GM19035 (cell line): Measurements from ENCODE around the gene ZFTA.
"Not testable (repeated sequence)": the region's sequence is repeated elsewhere in the genome, so short reads cannot be mapped to it uniquely, and the experiment has no call there.

Source experiments
- ATAC-seq: cut with Tn5 transposase; IDR thresholded peaks from one replicate; pipeline ENCODE4 v1.9.1; 2021; ENCODE audit not compliant: unreplicated experiment

ZFTA gene

DNA sequence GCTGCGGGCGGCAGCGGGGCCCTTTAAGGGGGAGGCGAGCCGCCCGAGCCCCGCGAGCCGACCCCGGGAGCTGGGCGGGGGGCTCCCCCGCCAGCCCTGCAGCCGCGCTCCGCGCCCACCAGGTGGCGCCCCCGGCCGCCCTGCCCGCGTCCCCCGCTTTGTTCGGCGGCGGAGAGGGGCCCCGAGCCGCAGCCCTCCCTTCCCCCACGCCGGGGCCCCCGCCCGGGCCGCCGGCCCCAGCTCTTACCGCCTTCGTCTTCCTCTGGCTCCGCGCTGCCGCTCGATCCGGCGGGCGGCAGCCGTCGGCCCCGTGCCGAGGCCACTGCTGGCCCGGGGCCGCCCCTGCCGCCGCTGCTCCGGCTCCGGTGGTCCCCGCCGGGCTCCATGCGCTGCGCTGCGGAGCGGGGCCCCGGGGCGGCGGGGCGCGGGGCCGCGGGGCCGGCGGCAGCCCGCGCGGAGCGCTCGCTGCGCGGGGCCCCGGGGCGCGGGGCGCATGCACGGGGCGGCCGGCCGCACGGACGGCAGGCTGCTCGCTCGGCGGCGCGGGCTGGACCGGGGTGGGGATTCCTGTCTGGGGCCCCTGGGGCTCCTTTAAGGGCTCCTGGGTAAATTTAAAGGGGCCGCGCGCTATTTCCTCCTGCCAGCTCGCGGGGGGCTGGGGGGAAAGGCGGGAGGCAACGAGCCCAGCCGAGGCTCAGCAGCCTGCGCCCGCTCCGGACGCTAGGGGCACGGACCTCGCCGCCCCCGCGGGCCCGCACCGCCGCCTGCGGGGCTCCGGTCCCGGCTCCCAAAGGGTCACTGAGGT is at the start of gene ZFTA:
ZFTA (minus strand) TSS at position 539 of the 805 bp plus-strand sequence; CDS start at position 386, 153 bp downstream.
- ATAC-seq, result peak; percentile 52

DNA sequence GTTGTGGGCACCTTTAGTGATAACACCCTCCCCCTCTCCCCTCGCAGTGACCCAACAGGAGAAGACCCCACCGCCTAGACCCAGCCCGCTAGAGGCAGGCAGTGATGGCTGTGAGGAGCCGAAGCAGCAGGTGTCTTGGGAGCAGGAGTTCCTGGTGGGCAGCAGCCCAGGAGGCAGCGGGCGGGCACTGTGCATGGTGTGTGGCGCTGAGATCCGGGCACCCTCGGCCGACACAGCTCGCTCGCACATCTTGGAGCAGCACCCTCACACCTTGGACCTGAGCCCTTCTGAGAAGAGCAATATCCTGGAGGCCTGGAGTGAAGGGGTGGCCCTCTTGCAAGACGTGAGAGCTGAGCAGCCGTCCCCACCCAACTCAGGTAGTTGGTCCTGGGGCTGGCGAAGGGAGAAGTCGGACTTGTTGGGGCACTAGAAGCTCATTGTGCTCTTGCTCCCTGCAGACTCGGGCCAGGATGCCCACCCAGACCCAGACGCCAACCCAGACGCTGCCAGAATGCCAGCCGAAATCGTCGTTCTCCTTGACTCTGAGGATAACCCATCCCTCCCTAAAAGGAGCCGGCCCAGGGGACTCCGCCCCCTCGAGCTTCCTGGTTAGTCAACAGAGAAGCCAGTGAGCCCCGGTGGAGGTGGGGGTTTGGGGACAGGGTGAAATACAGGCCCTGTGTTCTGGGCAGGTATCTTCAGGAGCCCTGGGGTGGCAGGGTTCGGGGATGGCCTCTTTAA is 49.4 kb upstream of the ZFTA start:
- no peak for ATAC-seq

DNA sequence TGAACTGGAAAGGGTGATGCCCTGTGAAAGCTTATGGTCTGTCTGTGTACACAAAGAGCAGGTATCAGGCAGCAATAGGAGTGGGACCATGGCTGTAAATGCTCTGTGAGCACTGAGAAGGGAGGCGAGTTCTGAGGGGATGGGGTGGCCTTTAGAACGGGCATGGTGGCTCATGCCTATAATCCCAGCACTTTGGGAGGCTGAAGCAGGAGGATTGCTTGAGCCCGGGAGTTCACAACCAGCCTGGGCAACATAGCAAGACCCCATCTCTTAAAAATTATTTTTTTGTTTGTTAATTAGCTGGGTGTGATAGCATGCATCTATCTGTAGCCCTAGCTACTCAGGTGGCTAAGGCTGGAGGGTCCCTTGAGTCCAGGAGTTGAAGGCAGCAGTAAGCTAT is 48.2 kb upstream of the ZFTA start:
- ATAC-seq, result no peak

DNA sequence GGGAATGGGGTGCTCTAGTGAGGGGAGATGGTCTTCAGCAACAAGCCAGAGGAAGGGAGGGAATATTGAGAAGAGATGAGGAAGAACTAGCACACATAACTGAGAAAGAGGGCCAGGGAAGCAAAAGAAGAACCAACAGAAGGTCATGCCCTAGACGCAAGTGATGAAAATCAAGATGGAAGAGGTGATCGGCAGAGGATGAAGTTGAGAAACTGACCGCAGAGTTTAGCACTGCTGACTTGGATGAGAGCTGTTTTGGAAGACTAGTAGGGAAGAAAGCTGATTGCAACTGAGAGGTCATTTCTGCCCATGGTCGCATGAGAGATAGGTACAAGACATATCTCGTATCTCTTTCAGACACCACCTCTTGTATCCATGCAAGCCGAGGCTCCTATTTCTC is 47.6 kb upstream of the ZFTA start:
- no peak for ATAC-seq

DNA sequence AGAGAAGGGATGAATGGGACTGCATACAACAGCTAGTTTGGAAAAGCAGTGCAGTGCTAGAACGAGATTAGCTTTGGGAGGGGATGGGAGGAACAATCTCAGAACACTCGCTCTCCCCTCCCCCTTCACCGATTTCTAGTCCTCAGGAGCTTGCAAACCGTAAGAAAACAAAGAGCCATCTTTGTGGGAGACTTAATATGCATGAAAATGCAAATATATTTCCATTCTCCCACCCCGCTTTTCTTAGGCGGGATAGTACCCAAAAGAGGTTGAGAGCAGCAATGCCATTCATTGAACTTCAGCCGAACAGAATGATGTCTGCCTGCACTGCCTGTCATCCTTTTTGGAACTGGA is 45.8 kb upstream of the ZFTA start:
- ATAC-seq, result no peak

DNA sequence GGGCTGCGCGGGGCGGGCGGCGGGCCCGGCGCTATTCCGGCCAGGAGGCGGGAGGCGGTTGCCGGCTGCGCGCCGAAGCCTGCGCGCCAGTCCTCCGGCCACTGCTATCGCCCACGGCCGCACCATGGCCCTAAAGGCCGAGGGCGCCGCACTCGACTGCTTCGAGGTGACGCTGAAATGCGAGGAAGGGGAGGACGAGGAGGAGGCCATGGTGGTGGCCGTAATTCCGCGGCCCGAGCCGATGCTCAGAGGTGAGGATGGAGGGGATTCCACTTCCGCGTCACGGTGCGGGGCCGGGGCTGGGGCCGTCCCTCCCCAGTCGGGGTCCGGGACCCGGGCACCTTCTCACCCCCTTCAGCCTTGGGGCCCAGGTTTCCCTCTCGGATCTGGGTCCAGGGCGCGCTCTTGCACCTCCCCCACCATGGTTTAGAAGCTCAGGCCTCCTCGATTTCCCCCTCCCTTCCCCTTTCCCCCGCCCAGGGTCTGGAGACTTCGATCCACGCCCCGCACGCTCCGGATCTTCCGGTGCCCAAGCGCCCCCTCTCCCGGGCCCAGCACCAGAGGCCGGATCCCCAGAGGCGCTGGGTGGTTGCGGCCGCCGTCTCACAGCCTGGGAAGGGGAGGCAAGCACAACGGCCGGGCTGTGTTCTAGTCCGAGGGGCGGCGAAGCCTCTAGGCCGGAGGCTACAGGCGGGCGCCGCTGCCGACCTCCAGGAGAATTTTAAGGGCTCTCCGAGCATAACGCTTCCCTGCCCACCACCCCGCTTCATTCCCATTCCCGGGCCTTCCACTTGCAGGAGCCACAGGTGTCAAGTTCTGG is 45.2 kb upstream of the ZFTA start:
- peak; percentile 41 for ATAC-seq

DNA sequence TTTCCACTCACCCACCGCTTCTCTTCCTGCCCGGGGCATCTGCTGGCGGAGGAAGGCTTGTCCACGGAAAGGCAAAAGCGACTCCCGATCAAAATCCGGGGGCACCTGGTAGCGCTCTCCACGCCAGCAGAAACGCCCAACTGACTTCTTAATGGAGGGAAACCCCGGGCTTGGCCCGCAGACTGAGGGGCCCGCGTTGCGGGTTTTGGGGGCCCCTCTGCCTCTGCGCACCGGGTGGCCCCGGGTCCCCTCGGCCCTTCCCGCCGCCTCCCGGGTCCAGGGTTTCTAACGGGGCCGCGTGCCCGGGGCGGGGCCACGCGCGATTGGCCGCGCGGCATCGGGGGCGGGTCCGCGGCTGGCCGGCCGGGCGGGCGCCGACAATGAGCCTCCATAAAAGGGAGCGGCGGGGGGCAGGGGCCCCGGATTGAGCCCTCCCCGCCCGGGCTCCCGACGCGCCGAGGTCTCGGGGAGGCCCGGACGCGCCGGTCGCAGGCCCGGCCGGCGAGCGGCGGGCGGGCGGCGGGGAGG is 44.5 kb upstream of the ZFTA start, which contains the start of gene SPINDOC:
SPINDOC (plus strand) TSS at position 422 of the 528 bp plus-strand sequence. CDS start 231 bp downstream, outside the sequence.
- peak; percentile 73 for ATAC-seq

DNA sequence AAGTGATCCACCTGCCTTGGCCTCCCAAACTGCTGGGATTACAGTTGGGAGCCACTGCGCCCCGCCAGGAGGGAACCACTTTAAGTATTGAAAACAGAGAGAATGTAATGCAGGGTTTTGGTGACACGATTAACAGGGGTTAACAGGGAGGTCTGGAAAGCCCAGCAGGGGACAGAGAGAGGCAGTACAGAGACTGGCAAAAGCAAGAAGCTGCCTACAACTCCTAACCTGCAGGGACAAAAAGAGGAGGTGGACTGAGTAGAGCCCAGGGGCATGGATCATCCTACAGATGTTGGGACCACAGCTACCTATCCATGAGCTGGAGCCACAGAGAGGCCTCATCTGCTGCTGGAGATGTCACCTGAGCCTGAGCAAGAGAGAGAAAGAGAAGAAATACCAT is 42.9 kb upstream of the ZFTA start:
- no peak for ATAC-seq

DNA sequence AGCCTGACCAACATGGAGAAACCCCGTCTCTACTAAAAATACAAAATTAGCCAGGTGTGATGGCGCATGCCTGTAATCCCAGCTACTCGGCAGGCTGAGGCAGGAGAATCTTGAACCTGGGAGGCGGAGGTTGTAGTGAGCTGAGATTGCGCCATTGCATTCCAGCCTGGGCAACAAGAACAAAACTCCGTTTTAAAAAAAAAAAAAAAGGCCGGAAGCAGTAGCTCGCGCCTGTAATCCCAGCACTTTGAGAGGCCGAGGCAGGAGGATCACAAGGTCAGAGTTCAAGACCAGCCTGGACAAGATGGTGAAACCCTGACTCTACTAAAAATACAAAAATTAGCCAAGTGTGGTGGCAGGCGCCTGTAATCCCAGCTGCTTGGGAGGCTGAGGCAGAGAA is 41.8 kb upstream of the ZFTA start:
- ATAC-seq, result not testable (repeated sequence)

DNA sequence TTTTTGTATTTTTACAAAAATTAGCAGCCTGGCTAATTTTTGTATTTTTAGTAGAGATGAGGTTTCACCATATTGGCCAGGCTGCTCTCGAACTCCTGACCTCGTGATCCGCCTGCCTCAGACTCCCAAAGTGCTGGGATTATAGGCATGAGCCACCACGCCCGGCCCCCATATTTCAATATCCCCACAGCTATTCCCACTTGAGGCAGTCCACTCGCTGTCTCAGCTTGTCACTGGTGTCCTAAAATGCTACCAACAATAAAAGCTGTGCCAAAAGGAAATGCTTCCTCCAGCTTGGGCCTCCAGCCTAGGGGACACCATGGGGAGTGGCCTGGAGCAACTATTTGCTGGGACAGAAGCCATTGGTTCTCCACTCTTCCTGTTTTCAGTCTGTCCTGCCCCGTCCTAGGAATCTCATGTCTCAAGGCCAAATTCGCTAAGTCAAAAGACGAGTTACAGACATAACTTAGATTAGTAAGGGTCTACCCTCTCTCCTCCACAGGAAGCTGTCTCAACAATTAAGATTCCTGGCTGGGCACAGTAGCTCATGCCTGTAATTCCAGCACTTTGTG is 37.4 kb upstream of the ZFTA start:
- ATAC-seq, result no peak

DNA sequence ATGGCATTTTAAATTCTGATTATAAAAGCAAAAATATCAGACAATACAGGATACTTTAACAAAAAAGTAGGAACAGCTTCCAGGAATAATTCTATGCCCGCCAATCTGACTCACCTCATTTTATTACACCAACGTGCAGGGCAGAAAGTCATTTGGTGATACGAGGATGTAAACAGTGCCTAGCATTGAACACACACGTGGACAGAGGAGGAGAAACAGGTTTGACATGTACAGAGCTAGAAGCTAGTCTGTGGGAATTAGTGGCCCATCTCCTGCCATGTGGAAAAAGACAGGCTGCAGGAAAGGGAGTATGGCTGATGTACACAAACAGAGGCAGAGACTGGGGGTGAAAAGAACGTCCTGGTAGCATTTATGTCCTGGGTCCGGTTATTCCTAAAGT is 35.7 kb upstream of the ZFTA start:
- ATAC-seq, result no peak

DNA sequence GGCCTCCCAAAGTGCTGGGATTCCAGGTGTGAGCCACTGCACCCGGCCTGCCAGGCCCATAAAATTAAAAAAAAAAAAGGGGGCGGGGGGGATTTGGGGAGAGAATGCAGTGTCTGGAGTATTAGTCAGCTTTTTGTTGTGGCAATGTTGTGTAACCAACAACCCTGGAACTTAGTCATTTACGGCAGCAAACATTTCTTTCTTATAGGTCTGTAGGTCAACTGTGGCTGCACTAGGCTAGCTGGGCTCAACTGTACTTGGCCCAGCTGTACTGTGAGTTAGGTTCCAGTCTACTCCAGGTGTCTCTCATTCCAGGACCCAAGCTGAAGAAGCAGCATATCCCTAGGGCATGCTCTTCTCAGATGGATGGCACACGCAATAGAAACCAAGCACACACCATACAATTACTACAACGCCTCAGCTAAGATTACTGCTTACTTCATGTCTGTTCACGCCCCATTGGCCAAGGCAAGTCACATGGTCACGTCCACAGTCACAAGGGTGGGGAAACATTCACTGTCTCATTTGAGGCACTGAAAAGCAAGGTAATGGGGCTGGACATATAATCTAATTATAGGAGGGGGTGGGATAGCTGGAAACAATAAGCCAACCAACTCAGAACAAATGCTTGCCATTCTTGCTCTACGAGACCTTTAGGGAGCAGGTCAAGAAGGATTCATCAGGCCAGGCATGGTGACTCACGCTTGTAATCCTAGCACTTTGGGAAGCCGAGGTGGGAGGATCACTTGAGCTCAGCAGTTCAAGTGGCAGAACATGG is 34.3 kb upstream of the ZFTA start:
- no peak for ATAC-seq

DNA sequence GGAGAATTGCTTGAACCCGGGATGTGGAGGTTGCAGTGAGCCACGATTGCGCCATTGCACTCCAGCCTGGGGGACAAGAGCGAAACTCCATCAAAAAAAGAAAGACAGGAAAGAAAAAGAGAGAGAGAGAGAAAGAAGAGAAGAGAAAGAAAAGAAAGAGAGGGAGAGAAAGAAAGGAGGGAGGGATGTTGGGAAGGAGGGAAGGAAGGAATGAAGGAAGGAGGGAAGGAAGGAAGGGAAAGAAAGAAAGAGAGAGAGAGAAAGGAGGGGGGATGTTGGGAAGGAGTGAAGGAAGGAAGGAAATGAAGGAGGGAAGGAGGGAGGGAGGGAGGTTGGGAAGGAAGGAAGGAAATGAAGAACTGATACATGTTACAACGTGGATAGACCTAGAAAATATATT is 32.3 kb upstream of the ZFTA start:
- no peak for ATAC-seq

DNA sequence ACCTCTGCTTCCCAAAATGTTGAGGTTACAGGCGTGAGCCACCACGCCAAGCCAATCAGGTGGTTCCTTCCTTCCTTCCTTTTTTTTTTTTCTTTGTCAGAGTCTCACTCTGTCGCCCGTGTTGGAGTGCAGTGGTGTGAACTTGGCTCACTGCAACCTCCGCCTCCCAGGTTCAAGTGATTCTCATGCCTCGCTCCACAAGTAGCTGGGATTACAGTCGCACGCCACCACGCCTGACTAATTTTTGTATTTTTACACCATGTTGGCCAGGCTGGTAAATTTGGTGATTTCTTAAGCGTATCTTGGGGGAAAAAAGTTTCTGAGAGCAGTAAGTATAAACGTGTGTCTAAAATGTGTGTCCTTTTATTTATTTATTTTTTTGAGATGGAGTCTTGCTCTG is 26.5 kb upstream of the ZFTA start:
- no peak for ATAC-seq

DNA sequence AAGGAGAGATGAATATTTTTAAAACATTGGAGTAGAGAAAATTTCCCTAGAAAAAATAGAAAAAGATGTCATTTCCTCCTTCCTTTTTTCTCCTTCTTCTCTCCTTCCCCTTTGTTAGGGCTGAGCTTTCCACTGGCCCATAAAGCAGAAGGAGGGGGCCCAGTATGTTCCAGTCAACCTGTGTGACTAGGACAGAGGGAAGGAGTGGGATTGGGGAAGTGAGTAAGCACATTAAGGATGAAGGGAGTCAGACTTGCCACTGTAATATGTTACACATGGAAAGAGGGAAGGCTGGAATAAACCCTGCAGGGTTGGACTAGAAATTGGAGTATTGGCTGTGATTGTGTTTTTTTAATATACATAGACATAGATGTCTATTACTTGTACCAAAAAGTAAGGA is 24.6 kb upstream of the ZFTA start:
- no peak for ATAC-seq

DNA sequence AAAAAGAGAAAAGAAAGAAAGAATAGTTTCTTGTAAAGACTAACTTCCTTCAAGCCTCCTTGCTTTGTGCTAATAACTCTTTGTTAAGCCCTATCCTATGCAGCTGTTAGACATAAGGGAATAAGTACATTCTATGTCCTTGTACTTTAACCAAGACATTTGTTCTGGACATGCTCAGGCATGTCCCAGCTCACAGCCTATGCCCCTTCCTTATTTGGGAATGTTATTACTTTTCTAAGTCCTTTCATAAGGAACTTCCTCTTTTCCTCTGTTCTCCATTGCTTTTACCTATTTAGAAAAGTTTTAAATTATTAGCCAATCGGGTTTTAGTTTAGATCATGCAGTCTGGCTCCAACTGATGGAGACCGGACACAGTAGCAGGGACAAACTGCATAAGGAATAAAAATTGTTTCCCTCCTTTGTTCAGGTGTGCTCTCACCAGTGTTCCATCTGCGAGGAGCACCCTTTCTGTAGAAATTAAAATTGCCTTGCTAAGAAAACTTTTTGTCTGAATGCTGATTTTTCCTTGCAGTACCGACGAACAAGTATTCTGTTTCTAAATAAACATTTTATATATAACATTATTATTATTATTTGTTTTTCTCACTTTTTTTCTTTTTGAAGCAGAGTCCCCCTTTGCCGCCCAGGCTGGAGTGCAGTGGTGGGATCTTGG is 23.1 kb upstream of the ZFTA start:
- ATAC-seq, result no peak

DNA sequence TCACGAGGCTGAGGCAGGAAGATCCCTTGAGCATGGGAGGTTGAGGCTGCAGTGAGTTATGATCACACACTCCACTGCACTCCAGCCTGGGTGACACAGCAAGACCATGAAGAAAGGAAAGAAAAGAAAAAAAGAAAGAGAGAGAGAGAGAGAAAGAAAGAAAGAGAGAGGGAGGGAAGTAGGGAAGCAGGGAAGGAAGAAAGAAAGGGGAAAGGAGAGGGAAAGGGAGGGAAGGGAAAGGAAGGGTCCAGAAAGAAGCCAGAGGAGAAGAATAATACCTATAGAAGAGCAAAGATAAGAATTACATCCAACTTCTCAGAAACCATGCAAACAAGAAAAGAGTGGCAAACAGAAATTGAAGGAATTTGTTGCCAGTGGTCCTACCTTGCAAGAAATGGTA is 17.2 kb upstream of the ZFTA start:
- no peak for ATAC-seq

DNA sequence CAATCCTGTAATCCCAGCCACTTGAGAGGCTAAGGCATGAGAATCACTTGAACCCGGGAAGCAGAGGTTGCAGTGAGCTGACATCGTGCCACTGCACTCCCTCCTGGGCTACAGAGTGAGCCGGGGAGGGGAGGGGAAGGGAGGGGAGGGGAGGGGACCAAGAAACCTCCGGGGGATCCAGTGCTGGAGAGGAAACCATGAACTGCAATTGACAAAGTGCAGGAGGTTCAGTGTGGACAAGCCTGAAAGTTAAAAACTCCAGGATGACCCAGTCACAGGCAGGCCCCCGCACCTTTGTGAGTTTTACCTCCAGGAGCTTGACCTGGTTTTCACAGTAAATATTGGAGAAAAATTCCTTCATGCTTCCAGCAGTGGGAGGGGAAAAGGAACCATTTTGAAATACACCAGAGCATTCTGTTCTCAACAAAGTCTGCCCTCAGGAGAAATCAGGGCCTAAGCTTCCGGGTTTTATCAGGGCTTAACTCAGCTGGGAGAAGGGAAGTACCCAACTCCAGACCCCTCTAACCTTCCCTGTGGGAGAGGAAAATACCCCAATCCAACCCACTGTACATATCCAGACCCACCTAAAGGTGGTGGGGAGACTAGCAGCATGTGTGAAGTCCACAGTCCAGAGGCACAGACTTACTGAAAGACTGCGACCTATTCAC is 15.5 kb upstream of the ZFTA start:
- no peak for ATAC-seq

DNA sequence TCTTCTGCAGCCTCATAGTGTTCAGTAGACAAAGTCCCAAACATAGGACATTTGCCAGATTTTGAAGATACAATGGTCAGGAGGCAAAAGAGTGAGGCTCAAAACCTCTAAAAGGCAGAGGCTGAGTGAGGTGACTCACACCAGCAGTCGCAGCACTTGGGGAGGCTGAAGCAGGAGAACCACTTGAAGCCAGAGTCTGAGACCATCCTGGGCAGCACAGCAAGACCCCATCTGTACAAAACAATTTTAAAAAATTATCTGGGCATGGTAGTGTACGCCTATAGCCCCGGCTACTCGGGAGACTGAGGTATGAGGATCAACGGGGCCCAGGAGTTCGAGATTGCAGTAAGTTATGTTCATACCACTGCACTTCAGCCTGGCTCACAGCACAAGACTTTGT is 14.2 kb upstream of the ZFTA start:
- ATAC-seq, result no peak
